HG02763 (cell line): ENCODE data around the gene DGCR6L.
A peak's percentile ranks its signal among the peaks of the same experiment; 100 is the strongest.
"Not testable (repeated sequence)": the region's sequence is repeated elsewhere in the genome, so short reads cannot be mapped to it uniquely, and the experiment has no call there.

ENCODE experiments used
- ATAC-seq: cut with Tn5 transposase; IDR thresholded peaks from one replicate; pipeline ENCODE4 v1.9.1; 2021; ENCODE audit warnings: mild to moderate bottlenecking, moderate library complexity; ENCODE audit not compliant: unreplicated experiment

The DGCR6L gene

GRCh38 chr22:20319745-20320658, at the start of gene DGCR6L:
Gene DGCR6L, minus strand, starts transcription at chr22:20320060. Its CDS starts 72 bp downstream, at chr22:20319988.
- ATAC-seq = peak; percentile 73

DNA sequence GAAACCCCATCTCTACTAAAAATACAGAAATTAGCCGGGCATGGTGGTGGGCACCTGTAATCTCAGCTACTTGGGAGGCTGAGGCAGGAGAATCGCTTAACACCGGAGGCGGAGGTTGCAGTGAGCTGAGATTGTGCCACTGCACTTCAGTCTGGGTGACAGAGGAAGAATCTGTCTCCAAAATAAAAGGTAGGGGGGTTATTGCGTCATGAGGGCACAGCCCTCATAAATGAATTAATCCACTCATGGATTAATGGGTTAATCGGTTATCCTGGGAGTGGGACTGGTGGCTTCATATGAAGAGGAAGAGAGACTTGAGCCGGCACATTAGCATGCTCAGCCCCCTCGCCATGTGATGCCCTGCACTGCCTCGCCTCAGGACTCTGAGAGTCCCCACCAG, 49.0 kb upstream of the DGCR6L start:
- ATAC-seq = not testable (repeated sequence)

DNA sequence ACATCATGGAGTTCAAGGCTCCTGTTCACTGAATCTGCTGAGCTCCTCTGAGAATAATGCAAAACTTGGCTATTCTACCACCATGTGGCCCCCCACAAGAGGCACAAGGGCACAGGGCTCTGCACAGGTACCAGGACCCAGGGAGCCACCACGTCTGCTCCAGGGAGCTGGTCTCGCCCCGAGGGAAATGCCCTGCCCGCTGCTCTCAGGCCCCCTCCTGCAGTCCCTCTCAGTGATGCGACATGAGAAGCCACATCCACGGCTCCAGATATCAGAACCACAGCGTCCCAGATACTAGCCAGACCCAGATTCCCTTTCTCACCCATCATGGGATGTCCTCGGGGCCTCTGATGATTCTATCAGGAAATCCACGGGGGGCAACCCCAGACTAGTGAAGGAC, 47.0 kb upstream of the DGCR6L start:
- not testable (repeated sequence) for ATAC-seq

DNA sequence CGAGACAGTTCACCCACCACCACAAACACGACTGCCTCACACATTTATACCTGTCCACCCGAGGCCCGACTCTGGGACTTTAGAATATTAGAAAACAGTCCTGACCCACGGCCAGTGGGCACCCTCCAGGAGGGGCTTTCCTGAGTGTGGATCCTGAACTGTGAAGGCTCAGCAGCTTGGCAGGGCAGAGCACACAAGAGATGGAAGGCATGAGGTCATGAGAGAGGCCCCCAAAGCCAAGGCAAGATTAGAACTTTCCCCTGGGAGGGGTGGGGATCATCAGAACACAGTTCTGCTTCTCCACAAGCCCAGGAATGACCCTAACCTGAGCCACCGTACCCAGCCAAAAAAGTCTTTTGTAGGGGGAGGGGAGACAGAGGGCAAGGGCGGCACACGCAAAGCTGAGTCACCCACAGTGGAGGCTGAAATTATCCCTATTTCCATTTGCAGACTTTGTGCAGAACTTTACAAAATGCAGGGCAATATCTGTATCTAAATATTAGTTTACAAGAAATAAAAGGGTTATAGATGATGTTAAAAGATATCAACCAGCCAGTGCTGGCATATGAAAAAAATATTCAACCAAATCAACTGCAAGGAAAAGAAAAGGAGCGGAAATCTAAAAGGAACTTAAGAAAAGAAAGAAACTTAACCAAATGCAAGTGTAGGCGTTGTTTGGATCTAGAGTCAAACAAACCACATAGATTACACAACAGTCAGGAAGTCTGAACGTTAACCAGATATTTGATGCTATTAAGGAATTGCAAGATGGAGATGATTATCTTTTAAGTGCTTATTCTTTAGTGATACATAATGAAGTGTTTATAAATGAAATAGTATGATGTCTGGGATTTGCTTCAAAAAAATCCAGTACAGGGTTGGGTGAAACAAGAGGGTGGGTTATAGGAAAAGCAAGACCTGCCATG, 44.7 kb upstream of the DGCR6L start:
- ATAC-seq = not testable (repeated sequence)

DNA sequence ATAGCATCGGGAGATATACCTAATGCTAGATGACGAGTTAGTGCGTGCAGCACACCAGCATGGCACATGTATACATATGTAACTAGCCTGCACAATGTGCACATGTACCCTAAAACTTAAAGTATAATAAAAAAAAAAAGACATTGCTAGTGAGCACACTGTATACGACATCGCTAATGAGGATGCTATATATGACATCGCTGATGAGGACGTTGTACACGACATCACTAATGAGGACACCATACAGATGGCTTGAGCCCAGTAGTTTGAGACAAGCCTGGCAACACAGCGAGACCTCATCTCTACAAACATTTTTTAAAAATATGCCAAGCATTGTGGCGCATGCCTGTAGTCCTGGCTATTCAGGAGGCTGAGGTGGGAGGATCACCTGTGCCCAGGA, 42.5 kb upstream of the DGCR6L start:
- ATAC-seq = not testable (repeated sequence)

- not testable (repeated sequence) for ATAC-seq
Observed at GRCh38 chr22:20361752-20362229, 41.9 kb upstream of the DGCR6L start.

DNA sequence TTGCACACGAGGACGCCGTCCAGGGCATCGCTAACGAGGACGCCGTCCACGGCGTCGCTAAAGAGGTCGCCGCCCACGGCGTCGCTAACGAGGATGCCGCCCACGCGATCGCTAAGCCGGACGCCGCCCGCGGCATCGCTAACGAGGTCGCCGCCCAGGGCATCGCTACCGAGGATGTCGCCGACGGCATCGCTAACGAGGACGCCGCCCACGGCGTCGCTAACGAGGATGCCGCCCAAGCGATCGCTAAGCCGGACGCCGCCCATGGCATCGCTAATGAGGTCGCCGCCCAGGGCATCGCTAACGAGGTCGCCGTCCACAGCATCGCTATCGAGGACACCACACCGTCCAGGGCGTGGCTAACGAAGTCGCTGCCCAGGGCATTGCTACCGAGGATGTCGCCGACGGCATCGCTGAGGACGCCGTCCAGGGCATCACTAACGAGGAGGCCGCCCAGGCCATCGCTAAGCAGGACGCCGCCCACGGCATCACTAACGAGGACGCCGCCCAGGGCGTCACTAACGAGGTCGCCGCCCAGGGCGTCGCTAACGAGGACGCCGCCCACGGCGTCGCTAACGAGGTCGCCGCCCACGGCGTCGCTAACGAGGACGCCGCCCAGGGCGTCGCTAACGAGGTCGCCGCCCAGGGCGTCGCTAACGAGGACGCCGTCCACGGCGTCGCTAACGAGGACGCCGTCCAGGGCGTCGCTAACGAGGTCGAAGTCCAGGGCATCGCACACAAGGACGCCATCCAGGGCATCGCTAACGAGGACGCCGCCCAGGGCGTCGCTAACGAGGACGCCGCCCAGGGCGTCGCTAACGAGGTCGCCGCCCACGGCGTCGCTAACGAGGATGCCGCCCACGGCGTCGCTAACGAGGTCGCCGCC, 41.2 kb upstream of the DGCR6L start:
- not testable (repeated sequence) for ATAC-seq

DNA sequence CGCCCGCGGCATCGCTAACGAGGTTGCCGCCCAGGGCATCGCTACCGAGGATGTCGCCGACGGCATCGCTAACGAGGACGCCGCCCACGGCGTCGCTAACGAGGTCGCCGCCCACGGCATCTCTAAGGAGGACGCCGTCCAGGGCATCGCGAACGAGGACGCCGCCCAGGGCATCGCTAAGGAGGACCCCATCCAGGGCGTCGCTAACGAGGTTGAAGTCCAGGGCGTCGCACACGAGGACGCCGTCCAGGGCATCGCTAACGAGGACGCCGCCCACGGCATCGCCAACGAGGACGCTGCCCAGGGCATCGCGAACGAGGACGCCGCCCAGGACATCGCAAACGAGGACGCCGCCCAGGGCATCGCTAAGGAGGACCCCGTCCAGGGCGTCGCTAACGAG, 40.4 kb upstream of the DGCR6L start:
- ATAC-seq = not testable (repeated sequence)

GRCh38 chr22:20358503-20359239, 38.8 kb upstream of the DGCR6L start:
- ATAC-seq = not testable (repeated sequence)

DNA sequence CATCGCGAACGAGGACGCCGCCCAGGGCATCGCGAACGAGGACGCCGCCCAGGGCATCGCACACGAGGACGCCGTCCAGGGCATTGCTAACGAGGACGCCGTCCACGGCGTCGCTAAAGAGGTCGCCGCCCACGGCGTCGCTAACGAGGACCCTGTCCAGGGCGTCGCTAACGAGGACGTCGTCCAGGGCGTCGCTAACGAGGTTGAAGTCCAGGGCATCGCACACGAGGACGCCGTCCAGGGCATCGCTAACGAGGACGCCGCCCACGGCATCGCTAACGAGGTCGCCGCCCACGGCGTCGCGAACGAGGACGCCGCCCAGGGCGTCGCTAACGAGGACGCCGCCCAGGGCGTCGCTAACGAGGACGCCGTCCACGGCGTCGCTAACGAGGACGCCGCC, 38.1 kb upstream of the DGCR6L start:
- not testable (repeated sequence) for ATAC-seq

GRCh38 chr22:20356906-20357305, 37.0 kb upstream of the DGCR6L start:
- not testable (repeated sequence) for ATAC-seq

- ATAC-seq = not testable (repeated sequence)
Observed at GRCh38 chr22:20355939-20356636, 36.2 kb upstream of the DGCR6L start.

DNA sequence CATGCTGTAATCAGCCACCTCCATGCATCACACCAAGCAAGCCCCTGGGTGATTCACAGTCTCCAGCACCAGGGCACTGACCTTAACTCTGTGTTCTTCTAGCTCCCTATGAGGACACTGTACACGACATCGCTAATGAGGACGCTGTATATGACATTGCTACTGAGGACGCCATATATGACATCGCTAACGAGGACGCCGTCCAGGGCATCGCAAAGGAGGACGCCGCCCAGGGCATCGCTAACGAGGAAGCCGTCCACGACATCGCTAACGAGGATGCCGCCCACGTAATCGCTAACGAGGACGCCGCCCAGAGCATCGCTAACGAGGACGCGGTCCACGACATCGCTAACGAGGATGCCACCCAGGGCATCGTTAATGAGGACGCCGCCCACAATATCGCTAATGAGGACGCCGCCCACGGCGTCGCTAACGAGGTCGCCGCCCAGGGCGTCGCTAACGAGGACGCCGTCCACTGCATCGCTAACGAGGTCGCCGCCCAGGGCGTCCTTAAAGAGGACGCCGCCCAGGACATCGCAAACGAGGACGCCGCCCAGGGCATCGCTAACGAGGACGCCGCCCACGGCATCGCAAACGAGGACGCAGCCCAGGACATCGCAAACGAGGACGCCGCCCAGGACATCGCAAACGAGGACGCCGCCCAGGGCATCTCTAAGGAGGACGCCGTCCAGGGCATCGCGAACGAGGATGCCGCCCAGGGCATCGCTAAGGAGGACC, 34.5 kb upstream of the DGCR6L start:
- ATAC-seq = no peak

- not testable (repeated sequence) for ATAC-seq
Observed at GRCh38 chr22:20352536-20352935, 32.7 kb upstream of the DGCR6L start.

GRCh38 chr22:20346553-20346952, 26.7 kb upstream of the DGCR6L start:
- ATAC-seq = not testable (repeated sequence)

DNA sequence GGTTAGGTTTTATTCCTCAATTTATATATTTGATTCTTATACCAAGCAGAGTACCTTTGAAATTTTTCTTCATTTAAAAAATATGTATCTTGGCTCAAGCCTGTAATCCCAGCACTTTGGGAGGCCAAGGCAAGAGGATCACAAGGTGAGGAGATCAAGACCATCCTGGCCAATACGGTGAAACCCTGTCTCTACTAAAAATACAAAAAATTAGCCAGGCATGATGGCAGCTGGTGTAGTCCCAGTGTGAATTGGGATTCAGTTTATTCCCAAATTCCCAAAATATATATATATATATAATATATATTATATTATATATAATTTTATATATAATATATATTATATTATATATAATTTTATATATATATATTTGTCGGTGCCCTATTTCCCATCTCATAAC, 18.4 kb upstream of the DGCR6L start:
- ATAC-seq = not testable (repeated sequence)

DNA sequence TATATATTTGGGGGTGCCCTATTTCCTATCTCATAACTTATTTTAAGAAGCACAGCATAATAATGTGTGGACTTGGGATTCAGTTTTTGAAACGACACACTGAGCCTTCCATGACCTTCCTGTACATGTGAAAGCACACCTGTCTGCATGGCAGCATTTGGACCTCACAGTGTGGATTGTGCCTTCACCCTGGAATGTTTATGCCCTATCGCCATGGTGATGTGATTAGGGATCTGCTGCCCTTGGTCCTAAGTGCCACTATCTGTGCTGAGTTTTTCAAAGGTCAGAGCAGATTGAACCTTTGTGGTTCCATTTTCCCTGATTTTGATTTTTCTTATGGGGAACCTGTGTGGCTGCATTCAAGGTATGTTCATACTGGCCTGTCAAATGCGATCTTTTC, 17.9 kb upstream of the DGCR6L start:
- ATAC-seq = not testable (repeated sequence)

DNA sequence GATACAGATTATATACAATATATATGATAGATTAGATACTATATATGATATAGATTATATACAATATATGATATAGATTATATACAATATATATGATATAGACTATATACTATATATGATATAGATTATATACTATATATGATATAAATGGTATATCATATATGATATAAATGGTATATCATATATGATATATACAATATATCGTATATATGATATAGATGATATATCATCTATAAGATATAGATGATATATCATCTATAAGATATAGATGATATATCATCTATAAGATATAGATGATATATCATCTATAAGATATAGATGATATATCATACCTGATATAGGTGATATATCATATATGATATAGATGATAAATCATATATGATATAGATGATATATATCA, 16.7 kb upstream of the DGCR6L start:
- not testable (repeated sequence) for ATAC-seq
